Uterus (tissue), 4 donors: ENCODE data around the gene ING1. TPM values are rescaled to one million over a fixed set of nuclear protein-coding genes. Genes with fewer than 3 reads are reported as not detected.
"Not testable (repeated sequence)": the region's sequence is repeated elsewhere in the genome, so short reads cannot be mapped to it uniquely, and the experiment has no call there.

Experiments used
- DNase-seq, 2 donors: peaks; one replicate each; pipeline ENCODE4 v3.0.0-alpha.2; 2019 to 2020
- H3K27ac ChIP-seq, 2 donors: fragments of 200-600 bp; sonication (generic); 1 replicate in 1 of 2; 2 replicates in 1 of 2; pipeline ENCODE4 v1.5.1; 2016 to 2018
- H3K27me3 ChIP-seq, 2 donors: fragments of 200-600 bp; sonication (generic); one replicate each; pipeline ENCODE4 v1.5.1; 2018 to 2019; ENCODE audit warnings: control low read depth in 1 of 2
- H3K36me3 ChIP-seq, 2 donors: fragments of 200-600 bp; sonication (generic); one replicate each; pipeline ENCODE4 v1.5.1; 2019; ENCODE audit warnings: control low read depth in 1 of 2
- H3K4me1 ChIP-seq, 2 donors: fragments of 200-600 bp; sonication (generic); one replicate each; pipeline ENCODE4 v1.5.1; 2018 to 2019; ENCODE audit warnings: control low read depth in 1 of 2
- H3K4me3 ChIP-seq, 2 donors: fragments of 200-600 bp; sonication (generic); 1 replicate in 1 of 2; 2 replicates in 1 of 2; pipeline ENCODE4 v1.5.1; 2018 to 2019; ENCODE audit warnings: mild to moderate bottlenecking in 1 of 2
- H3K9me3 ChIP-seq, 2 donors: fragments of 200-600 bp; sonication (generic); one replicate each; pipeline ENCODE4 v1.5.1; 2019; ENCODE audit warnings: control low read depth in 1 of 2
- CTCF ChIP-seq, 4 experiments: fragments of 200-600 bp in 2 of 4; fragments of 450-650 bp in 2 of 4; sonication (generic) in 2 of 4; IDR thresholded peaks; one replicate each; pipeline ENCODE4 v1.5.1; 2016 to 2019; ENCODE audit warnings: antibody characterized with exemption in 4 of 4, mild to moderate bottlenecking in 2 of 4, moderate library complexity in 1 of 4
- POLR2A ChIP-seq, 2 donors: fragments of 450-650 bp; IDR thresholded peaks; one replicate each; pipeline ENCODE4 v1.6.1; 2016; ENCODE audit warnings: antibody characterized with exemption in 2 of 2, mild to moderate bottlenecking in 1 of 2, moderate library complexity in 1 of 2
- intact Hi-C: fragments of 100-400 bp; cut with DNase I; formaldehyde crosslinking; loops from one replicate; pipeline ENCODE4 v1.15.1; 2023; ENCODE audit warnings: low total_unique reads
- total RNA-seq, 4 donors: library from RNA; depleted of rRNA in 3 of 4; stranded (reverse); fragments of >200 nt in 3 of 4; gene quantifications; one replicate each; pipeline versions ENCODE4 v1.1.0 to v1.2.4, GENCODE V29; 2014 to 2023
- donor health status: DM: yes; HTN: yes; CAD: no.

Gene ING1
- total RNA-seq, 4 donors from 2014 or later: 10.2 to 28.1 (median 19.5) TPM

DNA sequence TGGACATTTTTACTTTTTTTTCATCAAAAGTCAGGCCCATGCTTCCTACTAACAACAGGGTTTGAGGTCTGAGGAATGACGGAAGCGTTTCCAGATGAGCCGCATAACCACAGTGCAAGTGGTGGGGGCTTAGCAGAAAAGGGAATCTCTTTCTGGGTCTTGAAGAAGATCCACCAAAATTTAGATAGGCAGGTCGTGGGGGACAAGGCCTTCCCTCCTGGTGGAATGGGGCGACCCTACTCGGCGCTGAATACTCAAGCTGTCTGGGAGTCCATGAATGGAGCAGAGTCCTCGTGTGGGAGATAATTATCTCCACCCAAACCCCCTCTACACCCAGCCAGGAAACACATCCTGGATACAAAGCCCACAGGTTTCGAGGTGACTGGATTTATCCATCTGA lies 44.5 kb upstream of the ING1 start:
- TF ChIP-seq CTCF (IDR thresholded peaks at IDR 0.05): no peak
- TF ChIP-seq POLR2A (IDR thresholded peaks at IDR 0.05): no peak
- Histone ChIP-seq H3K27me3 (no peaks in the 10 kb centered on the region), H3K4me1 (no peaks in the 10 kb centered on the region), H3K27ac (no peak overlapping the region), H3K36me3 (no peaks in the 10 kb centered on the region), H3K4me3 (no peak overlapping the region), H3K9me3 (no peaks in the 10 kb centered on the region)
- no peak for DNase-seq
- intact Hi-C loops: no loop called here

GRCh38 chr13:110669814-110670213 lies 43.7 kb upstream of the ING1 start:
- H3K9me3 ChIP-seq, DNase-seq, intact Hi-C loops, H3K4me3 ChIP-seq, H3K27me3 ChIP-seq, H3K36me3 ChIP-seq, H3K4me1 ChIP-seq, H3K27ac ChIP-seq: not testable (repeated sequence)

DNA sequence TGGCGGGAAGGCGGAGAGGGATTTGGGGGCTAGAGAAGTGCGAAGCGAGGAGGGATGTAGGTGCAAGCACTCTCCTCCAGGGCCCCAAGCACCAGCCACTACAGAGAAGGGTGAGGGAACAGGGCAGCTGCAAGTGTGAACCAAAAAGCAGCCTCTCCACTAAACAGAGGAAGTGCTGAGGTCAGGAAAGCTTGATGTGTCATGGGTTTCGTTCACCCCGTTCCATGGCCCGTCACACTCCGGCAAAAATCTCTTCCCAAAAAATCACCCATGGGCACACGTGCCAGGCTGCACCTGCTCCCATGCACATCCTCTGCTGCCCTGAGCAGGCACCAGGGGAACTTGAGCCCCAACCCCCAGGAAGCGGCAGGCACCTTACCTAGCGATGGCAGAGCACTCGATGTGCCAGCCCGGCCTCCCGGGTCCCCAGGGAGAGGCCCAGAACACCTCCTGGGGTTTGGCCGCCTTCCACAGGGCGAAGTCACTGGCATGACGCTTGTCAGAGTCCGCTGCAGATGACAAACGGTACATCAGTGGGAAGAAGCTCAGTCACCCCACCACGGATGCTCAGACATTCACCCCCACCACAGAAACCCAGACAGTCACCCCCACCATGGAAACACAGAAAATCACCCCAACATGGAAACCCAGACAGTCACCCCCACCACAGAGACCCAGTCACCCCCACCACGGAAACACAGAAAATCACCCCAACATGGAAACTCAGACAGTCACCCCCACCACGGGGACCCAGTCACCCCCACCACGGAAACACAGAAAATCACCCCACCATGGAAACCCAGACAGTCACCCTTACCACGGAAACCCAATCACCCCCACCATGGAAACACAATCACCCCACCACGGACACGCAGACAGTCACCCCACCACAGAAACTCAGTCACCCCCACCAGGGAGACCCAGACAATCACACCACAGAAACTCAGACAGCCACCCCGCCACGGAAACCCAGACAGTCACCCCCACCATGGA lies 36.6 kb upstream of the ING1 start:
- intact Hi-C loops: no loop called here
- Histone ChIP-seq H3K9me3 (no peaks in the 10 kb centered on the region), H3K27me3 (no peaks in the 10 kb centered on the region), H3K27ac (no peak overlapping the region), H3K4me3 (no peak overlapping the region), H3K4me1 (no peaks in the 10 kb centered on the region), H3K36me3 (no peaks in the 10 kb centered on the region)
- TF ChIP-seq CTCF (IDR thresholded peaks at IDR 0.05): no peak
- no peak for TF ChIP-seq POLR2A (IDR thresholded peaks at IDR 0.05)
- DNase-seq: no peak

DNA sequence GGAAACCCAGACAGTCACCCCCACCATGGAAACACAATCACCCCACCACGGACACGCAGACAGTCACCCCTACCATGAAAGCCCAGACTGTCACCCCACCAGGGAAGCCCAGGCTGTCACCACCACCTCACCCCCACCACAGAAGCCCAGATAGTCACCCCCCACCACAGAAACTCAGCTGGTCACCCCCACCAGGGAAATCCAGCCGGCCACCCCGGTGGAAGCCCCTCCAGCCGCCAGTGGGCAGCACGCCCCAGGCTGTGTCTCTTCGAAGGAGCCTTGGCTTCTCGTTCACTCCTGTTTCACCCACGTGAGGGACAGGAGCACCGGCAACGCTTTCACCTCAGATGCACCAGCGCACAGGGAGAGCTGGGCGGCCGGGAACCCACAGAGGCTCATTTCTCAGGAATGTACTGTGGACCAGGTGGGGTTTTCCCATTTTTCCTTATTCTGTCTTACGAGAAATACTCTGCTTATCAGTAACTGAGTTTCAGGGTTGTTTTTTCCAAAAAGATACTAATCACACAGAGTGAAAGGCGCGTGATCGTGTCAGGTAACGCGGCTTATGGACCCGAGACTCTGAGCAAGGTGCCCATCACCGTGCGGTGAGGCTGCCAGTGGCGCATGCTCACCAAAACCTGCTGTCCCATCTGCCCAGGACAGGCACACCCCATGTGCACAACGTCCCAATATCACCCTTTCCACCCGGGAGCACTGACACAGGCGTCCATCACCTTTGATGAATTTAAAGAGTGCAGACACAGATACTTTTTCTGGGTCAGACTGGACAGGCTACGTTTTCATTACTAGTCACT lies 35.6 kb upstream of the ING1 start:
- DNase-seq: no peak
- Histone ChIP-seq H3K4me3 (no peak overlapping the region), H3K36me3 (no peaks in the 10 kb centered on the region), H3K9me3 (no peaks in the 10 kb centered on the region), H3K27me3 (no peaks in the 10 kb centered on the region), H3K4me1 (no peaks in the 10 kb centered on the region), H3K27ac (no peak overlapping the region)
- intact Hi-C loops: no loop called here
- TF ChIP-seq CTCF (IDR thresholded peaks at IDR 0.05) (no peak), POLR2A (IDR thresholded peaks at IDR 0.05) (no peak)

- H3K36me3 ChIP-seq: no peaks in the 10 kb centered on the region
Observed at GRCh38 chr13:110680852-110681251, 32.6 kb upstream of the ING1 start.

More at GRCh38 chr13:110680852-110681251, 32.6 kb upstream of the ING1 start:
- H3K4me1 ChIP-seq: no peaks in the 10 kb centered on the region
- H3K27ac ChIP-seq: no peak overlapping the region
- DNase-seq: no peak
- no peak for TF ChIP-seq POLR2A (IDR thresholded peaks at IDR 0.05)
- TF ChIP-seq CTCF (IDR thresholded peaks at IDR 0.05): no peak
- intact Hi-C loops: no loop called here
- H3K4me3 ChIP-seq: no peak overlapping the region
- no peaks in the 10 kb centered on the region for H3K27me3 ChIP-seq
- H3K9me3 ChIP-seq: no peaks in the 10 kb centered on the region
